ENCODE data around the gene B3GAT1.

DNA sequence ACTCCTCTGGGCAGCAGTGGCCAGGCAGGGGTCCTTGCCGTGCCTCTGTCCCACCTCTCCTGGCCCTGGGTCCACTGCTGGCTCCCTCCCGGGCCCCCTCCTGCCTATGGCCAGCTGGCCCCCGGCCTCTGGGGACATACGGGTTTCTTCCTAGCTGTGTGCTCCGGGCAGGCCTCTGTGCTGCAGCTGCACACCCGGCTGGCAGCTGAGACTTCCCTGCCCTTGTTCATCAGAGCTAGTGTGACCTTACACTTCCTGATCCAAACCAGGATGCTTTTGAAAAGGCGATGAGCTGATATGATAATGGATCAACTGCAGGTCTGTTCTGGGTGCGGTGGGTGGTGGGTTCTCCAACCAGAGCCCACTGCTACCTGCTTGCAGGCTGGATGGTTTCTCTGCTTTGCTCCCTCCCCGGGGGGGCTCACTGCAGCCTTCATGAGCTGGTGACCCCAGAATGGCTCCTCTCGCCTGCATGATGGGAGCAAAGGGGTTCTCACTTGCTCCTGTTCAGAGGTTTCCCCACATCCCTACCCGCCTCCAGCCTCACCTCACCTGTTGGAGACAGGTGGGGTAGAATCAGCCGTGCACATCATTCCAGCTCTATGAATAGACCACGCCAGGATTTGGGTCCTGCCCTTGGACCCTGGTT, 13.3 kb downstream of the B3GAT1 start:
- TF ChIP-seq, protein P1, sequence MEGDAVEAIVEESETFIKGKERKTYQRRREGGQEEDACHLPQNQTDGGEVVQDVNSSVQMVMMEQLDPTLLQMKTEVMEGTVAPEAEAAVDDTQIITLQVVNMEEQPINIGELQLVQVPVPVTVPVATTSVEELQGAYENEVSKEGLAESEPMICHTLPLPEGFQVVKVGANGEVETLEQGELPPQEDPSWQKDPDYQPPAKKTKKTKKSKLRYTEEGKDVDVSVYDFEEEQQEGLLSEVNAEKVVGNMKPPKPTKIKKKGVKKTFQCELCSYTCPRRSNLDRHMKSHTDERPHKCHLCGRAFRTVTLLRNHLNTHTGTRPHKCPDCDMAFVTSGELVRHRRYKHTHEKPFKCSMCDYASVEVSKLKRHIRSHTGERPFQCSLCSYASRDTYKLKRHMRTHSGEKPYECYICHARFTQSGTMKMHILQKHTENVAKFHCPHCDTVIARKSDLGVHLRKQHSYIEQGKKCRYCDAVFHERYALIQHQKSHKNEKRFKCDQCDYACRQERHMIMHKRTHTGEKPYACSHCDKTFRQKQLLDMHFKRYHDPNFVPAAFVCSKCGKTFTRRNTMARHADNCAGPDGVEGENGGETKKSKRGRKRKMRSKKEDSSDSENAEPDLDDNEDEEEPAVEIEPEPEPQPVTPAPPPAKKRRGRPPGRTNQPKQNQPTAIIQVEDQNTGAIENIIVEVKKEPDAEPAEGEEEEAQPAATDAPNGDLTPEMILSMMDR (IDR thresholded peaks at IDR 0.05; ENCODE audit: low read depth, low read length, poor library complexity, severe bottlenecking): no peak
- TF ChIP-seq EZH2phosphoT487 (IDR thresholded peaks at IDR 0.05; ENCODE audit: borderline replicate concordance, low read length): no peak

Data from DOHH2 (cell line).